ENCODE measurements around the gene DIRAS1.
"Not testable (repeated sequence)": the region's sequence is repeated elsewhere in the genome, so short reads cannot be mapped to it uniquely, and the experiment has no call there.

Gene DIRAS1

DNA sequence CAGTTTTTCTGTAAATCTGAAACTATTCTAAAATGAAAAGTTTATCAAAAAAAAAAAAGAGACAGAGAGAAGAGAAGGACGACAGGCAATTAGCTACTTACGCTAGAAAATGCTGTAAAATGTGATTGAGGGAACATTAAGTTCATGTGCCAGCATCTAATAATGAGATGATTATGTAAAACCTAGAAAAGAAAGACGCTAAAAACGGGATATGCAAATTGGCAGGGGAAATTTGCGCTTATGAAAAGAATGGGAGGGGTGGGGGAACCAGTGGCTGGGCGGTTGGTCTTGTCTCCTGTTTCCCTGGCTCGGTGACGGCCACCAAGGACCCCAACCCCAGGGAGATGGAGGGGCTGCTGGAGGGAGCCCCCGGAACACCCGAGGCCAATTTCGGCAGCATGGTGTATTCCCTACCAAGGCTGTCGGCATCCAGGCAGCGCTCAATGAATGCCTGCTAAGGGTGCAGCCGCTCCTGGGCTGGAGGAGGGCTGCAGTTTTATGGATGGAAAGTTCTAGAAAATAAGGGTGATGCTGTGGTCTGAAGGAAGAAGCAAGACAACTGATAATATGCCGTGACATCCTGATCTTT lies 52.9 kb downstream of the DIRAS1 start:
- Histone ChIP-seq H3K9me3 (ENCODE audit: insufficient read depth, low read length) (no peaks in the 10 kb centered on the region), H3K79me2 (ENCODE audit: low read length) (no peaks in the 10 kb centered on the region), H3K9ac (ENCODE audit: low read length) (no peak overlapping the region; the same call in 1 of the 2 replicates), H2AFZ (ENCODE audit: low read depth, low read length) (peak overlapping the region; percentile 26), H3K4me3 (ENCODE audit: low read length) (peak overlapping the region; percentile 47), H3K36me3 (replicated peaks; ENCODE audit: low read depth, low read length) (no peaks in the 10 kb centered on the region), H4K20me1 (ENCODE audit: insufficient read depth, low read length) (no peaks in the 10 kb centered on the region), H3K4me1 (ENCODE audit: low read length) (peaks cover 18% of the 10 kb centered on the region), H3K27me3 (ENCODE audit: low read depth, low read length) (peaks cover 5% of the 10 kb centered on the region; the same call in 1 of the 2 replicates), H3K4me2 (ENCODE audit: low read length) (peak overlapping the region; percentile 64), H3K27ac (ENCODE audit: low read length) (no peak overlapping the region)
- TF ChIP-seq EZH2phosphoT487 (IDR thresholded peaks at IDR 0.05; ENCODE audit: low read depth), result no peak
- TF ChIP-seq, protein P1, sequence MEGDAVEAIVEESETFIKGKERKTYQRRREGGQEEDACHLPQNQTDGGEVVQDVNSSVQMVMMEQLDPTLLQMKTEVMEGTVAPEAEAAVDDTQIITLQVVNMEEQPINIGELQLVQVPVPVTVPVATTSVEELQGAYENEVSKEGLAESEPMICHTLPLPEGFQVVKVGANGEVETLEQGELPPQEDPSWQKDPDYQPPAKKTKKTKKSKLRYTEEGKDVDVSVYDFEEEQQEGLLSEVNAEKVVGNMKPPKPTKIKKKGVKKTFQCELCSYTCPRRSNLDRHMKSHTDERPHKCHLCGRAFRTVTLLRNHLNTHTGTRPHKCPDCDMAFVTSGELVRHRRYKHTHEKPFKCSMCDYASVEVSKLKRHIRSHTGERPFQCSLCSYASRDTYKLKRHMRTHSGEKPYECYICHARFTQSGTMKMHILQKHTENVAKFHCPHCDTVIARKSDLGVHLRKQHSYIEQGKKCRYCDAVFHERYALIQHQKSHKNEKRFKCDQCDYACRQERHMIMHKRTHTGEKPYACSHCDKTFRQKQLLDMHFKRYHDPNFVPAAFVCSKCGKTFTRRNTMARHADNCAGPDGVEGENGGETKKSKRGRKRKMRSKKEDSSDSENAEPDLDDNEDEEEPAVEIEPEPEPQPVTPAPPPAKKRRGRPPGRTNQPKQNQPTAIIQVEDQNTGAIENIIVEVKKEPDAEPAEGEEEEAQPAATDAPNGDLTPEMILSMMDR (IDR thresholded peaks at IDR 0.05; ENCODE audit: low read depth, low read length), result no peak

- not testable (repeated sequence) for H3K4me3 ChIP-seq (ENCODE audit: low read length); H3K79me2 ChIP-seq (ENCODE audit: low read length); H3K9me3 ChIP-seq (ENCODE audit: insufficient read depth, low read length); H2AFZ ChIP-seq (ENCODE audit: low read depth, low read length); H3K27me3 ChIP-seq (ENCODE audit: low read depth, low read length); H3K4me2 ChIP-seq (ENCODE audit: low read length); H3K36me3 ChIP-seq (replicated peaks; ENCODE audit: low read depth, low read length); H4K20me1 ChIP-seq (ENCODE audit: insufficient read depth, low read length); H3K27ac ChIP-seq (ENCODE audit: low read length); H3K9ac ChIP-seq (ENCODE audit: low read length)
- H3K4me1 ChIP-seq (ENCODE audit: low read length), result peaks cover 18% of the 10 kb centered on the region
These were observed 53.8 kb downstream of the DIRAS1 start for GRCh38 chr19:2667349-2667748.

GRCh38 chr19:2666344-2666994 lies 54.7 kb downstream of the DIRAS1 start:
- H3K27me3 ChIP-seq (ENCODE audit: low read depth, low read length), result peaks cover 5% of the 10 kb centered on the region; the same call in 1 of the 2 replicates

GRCh38 chr19:2665103-2665502 lies 56.1 kb downstream of the DIRAS1 start:
- no peaks in the 10 kb centered on the region for H3K79me2 ChIP-seq (ENCODE audit: low read length)
- H3K4me3 ChIP-seq (ENCODE audit: low read length), result no peak overlapping the region
- no peak overlapping the region for H2AFZ ChIP-seq (ENCODE audit: low read depth, low read length)
- no peak overlapping the region for H3K27ac ChIP-seq (ENCODE audit: low read length)
- H3K36me3 ChIP-seq (replicated peaks; ENCODE audit: low read depth, low read length), result no peaks in the 10 kb centered on the region
- TF ChIP-seq, protein P1 (IDR thresholded peaks at IDR 0.05; ENCODE audit: low read depth, low read length), result no peak
- TF ChIP-seq EZH2phosphoT487 (IDR thresholded peaks at IDR 0.05; ENCODE audit: low read depth), result no peak
- no peaks in the 10 kb centered on the region for H3K9me3 ChIP-seq (ENCODE audit: insufficient read depth, low read length)
- H3K27me3 ChIP-seq (ENCODE audit: low read depth, low read length), result peaks cover 5% of the 10 kb centered on the region; the same call in 1 of the 2 replicates
- no peaks in the 10 kb centered on the region for H4K20me1 ChIP-seq (ENCODE audit: insufficient read depth, low read length)
- H3K9ac ChIP-seq (ENCODE audit: low read length), result no peak overlapping the region
- no peak overlapping the region for H3K4me2 ChIP-seq (ENCODE audit: low read length)
- H3K4me1 ChIP-seq (ENCODE audit: low read length), result peaks cover 18% of the 10 kb centered on the region

More at GRCh38 chr19:2666344-2666994, 54.7 kb downstream of the DIRAS1 start:
- Histone ChIP-seq H3K9me3 (ENCODE audit: insufficient read depth, low read length) (no peaks in the 10 kb centered on the region), H3K36me3 (replicated peaks; ENCODE audit: low read depth, low read length) (no peaks in the 10 kb centered on the region), H3K27ac (ENCODE audit: low read length) (no peak overlapping the region), H2AFZ (ENCODE audit: low read depth, low read length) (no peak overlapping the region), H3K4me2 (ENCODE audit: low read length) (no peak overlapping the region), H3K79me2 (ENCODE audit: low read length) (no peaks in the 10 kb centered on the region), H3K9ac (ENCODE audit: low read length) (no peak overlapping the region), H4K20me1 (ENCODE audit: insufficient read depth, low read length) (no peaks in the 10 kb centered on the region), H3K4me3 (ENCODE audit: low read length) (no peak overlapping the region), H3K4me1 (ENCODE audit: low read length) (peaks cover 18% of the 10 kb centered on the region)
- TF ChIP-seq, protein P1 (IDR thresholded peaks at IDR 0.05; ENCODE audit: low read depth, low read length), result no peak
- no peak for TF ChIP-seq EZH2phosphoT487 (IDR thresholded peaks at IDR 0.05; ENCODE audit: low read depth)

All from OCI-LY3 (cell line).